ENCODE data around the gene YEATS4.

YEATS4 gene

GRCh38 chr12:69389831-69390230 lies 30.3 kb downstream of the YEATS4 start:
- no peak for DNase-seq
- TF ChIP-seq GATA1 (IDR thresholded peaks at IDR 0.05; ENCODE audit: low read depth, low read length) (no peak), POLR2A (IDR thresholded peaks at IDR 0.05; ENCODE audit: low read length) (no peak)

- TF ChIP-seq POLR2A (IDR thresholded peaks at IDR 0.05; ENCODE audit: low read length) (no peak), GATA1 (IDR thresholded peaks at IDR 0.05; ENCODE audit: low read depth, low read length) (no peak)
- no peak for DNase-seq
These were observed 32.8 kb downstream of the YEATS4 start for GRCh38 chr12:69392179-69392928.

GRCh38 chr12:69396041-69396440 lies 36.5 kb downstream of the YEATS4 start:
- no peak for DNase-seq
- TF ChIP-seq POLR2A (IDR thresholded peaks at IDR 0.05; ENCODE audit: low read length) (no peak), GATA1 (IDR thresholded peaks at IDR 0.05; ENCODE audit: low read depth, low read length) (no peak)

- TF ChIP-seq GATA1 (IDR thresholded peaks at IDR 0.05; ENCODE audit: low read depth, low read length), result no peak
- TF ChIP-seq POLR2A (IDR thresholded peaks at IDR 0.05; ENCODE audit: low read length), result no peak
- DNase-seq, result peak; percentile 19 to 26
These were observed 37.4 kb downstream of the YEATS4 start for GRCh38 chr12:69396963-69397362.

GRCh38 chr12:69397978-69398377 lies 38.4 kb downstream of the YEATS4 start:
- TF ChIP-seq POLR2A (IDR thresholded peaks at IDR 0.05; ENCODE audit: low read length) (no peak), GATA1 (IDR thresholded peaks at IDR 0.05; ENCODE audit: low read depth, low read length) (no peak)

GRCh38 chr12:69401940-69402339 lies 42.4 kb downstream of the YEATS4 start:
- no peak for TF ChIP-seq POLR2A (IDR thresholded peaks at IDR 0.05; ENCODE audit: low read length)
- TF ChIP-seq GATA1 (IDR thresholded peaks at IDR 0.05; ENCODE audit: low read depth, low read length), result no peak
- no peak for DNase-seq

More at GRCh38 chr12:69397978-69398377, 38.4 kb downstream of the YEATS4 start:
- DNase-seq, result no peak

GRCh38 chr12:69404851-69405565 lies 45.5 kb downstream of the YEATS4 start:
- TF ChIP-seq GATA1 (IDR thresholded peaks at IDR 0.05; ENCODE audit: low read depth, low read length), result no peak
- no peak for TF ChIP-seq POLR2A (IDR thresholded peaks at IDR 0.05; ENCODE audit: low read length)
- DNase-seq, result no peak

GRCh38 chr12:69405566-69405865 lies 46.0 kb downstream of the YEATS4 start:
- peak in 1 of 2 experiments; percentile 18 for DNase-seq

GRCh38 chr12:69406217-69406616 lies 46.7 kb downstream of the YEATS4 start:
- no peak for TF ChIP-seq GATA1 (IDR thresholded peaks at IDR 0.05; ENCODE audit: low read depth, low read length)
- TF ChIP-seq POLR2A (IDR thresholded peaks at IDR 0.05; ENCODE audit: low read length), result no peak
- DNase-seq, result no peak

More at GRCh38 chr12:69405566-69405865, 46.0 kb downstream of the YEATS4 start:
- no peak for TF ChIP-seq GATA1 (IDR thresholded peaks at IDR 0.05; ENCODE audit: low read depth, low read length)
- no peak for TF ChIP-seq POLR2A (IDR thresholded peaks at IDR 0.05; ENCODE audit: low read length)

- TF ChIP-seq GATA1 (IDR thresholded peaks at IDR 0.05; ENCODE audit: low read depth, low read length), result no peak
- no peak for DNase-seq
These were observed 51.0 kb downstream of the YEATS4 start for GRCh38 chr12:69410571-69410970.

- no peak for DNase-seq
- TF ChIP-seq POLR2A (IDR thresholded peaks at IDR 0.05; ENCODE audit: low read length) (no peak), GATA1 (IDR thresholded peaks at IDR 0.05; ENCODE audit: low read depth, low read length) (no peak)
These were observed 53.1 kb downstream of the YEATS4 start for GRCh38 chr12:69412655-69413054.

- no peak for TF ChIP-seq GATA1 (IDR thresholded peaks at IDR 0.05; ENCODE audit: low read depth, low read length)
- TF ChIP-seq POLR2A (IDR thresholded peaks at IDR 0.05; ENCODE audit: low read length), result no peak
- DNase-seq, result peak; percentile 58 to 63
These were observed 56.1 kb downstream of the YEATS4 start for GRCh38 chr12:69415471-69416275.

GRCh38 chr12:69417231-69417630 lies 57.7 kb downstream of the YEATS4 start:
- TF ChIP-seq GATA1 (IDR thresholded peaks at IDR 0.05; ENCODE audit: low read depth, low read length) (no peak), POLR2A (IDR thresholded peaks at IDR 0.05; ENCODE audit: low read length) (no peak)
- no peak for DNase-seq

GRCh38 chr12:69417741-69418167 lies 58.2 kb downstream of the YEATS4 start:
- no peak for DNase-seq
- TF ChIP-seq GATA1 (IDR thresholded peaks at IDR 0.05; ENCODE audit: low read depth, low read length) (no peak), POLR2A (IDR thresholded peaks at IDR 0.05; ENCODE audit: low read length) (no peak)

Measured in erythroblast (primary cell).